ENCODE results near the gene RASA3.

Gene RASA3

DNA sequence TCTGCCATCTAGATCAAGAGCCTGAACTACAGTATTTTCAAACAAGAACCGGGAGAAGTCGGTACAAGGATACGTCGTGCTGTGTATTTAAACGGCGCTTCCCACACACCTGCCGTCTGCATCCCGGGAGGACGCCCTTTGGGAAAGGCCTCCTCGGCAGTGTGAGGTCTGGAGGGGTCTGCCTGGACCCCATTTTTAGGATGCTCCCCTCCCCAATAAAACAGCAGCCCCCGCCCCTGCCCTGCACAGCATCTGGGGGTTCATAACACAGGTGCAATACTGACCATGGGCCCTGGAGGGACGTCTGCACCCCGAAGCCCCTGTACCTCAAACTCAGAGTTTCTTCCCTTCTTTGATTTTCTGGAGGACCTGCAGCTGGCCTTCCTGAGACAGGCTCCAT, 154.4 kb downstream of the RASA3 start:
- H3K4me1 ChIP-seq (ENCODE audit: control insufficient read depth, insufficient read depth, low read length), result peaks cover 19% of the 10 kb centered on the region
- H3K9ac ChIP-seq (ENCODE audit: low read depth, low read length), result no peak overlapping the region
- H3K36me3 ChIP-seq (ENCODE audit: insufficient read depth, low read length), result peaks cover 80% of the 10 kb centered on the region
- H3K4me3 ChIP-seq (ENCODE audit: low read length), result no peak overlapping the region
- H3K27me3 ChIP-seq (ENCODE audit: control insufficient read depth, insufficient read depth, low read length), result no peaks in the 10 kb centered on the region
- no peak overlapping the region for H3K4me2 ChIP-seq (ENCODE audit: low read length)
- no peaks in the 10 kb centered on the region for H3K9me3 ChIP-seq (replicated peaks; ENCODE audit: low read length)

DNA sequence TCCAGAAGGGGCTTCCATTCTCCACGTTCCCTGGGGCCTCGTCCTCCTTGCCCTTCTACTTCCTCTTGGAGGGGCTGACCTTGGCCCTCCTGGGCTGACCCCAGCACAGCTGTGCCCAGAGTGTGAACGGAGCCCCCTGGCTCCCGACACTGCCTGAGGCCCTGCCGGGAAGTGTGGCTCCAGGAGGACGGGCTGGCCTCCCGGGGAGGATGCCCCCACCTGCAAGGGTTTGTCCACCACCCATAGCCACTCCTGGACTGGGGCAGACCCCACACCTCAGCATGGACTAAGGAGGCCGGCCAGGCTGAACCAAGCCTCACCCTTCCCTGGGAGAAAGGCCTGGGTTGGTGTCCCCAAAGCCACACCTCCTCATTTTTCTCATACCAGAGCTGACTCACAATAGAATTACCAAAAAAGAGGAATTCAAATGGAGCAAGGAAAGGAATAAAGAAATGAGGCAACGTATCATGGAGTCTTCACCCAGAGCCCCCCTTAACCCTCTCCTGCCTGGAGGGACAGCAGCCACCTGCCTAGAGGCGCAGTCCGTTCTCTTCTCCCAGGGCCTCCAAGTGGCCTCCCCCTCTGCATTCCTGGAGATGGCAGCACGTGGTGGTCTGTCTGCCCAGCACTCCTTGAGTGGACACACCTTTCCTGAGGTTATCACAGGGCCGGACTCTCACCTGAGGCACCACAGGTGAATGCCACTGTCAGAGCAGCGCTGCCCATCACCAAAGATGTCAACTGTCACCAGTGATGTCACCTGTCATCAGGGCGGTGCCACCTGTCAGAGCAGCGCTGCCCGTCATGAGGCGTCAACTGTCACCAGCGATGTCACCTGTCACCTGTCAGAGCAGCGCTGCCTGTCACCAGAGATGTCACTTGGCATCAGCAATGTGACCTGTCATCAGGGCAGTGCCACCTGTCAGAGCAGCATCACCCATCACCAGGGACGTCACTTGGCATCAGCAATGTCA, 155.4 kb downstream of the RASA3 start:
- H3K27me3 ChIP-seq (ENCODE audit: control insufficient read depth, insufficient read depth, low read length), result no peaks in the 10 kb centered on the region
- H3K4me3 ChIP-seq (ENCODE audit: low read length), result peak overlapping the region; percentile 37
- H3K4me2 ChIP-seq (ENCODE audit: low read length), result peak overlapping the region; percentile 48
- H3K9ac ChIP-seq (ENCODE audit: low read depth, low read length), result peak overlapping the region; percentile 54
- H3K36me3 ChIP-seq (ENCODE audit: insufficient read depth, low read length), result peaks cover 78% of the 10 kb centered on the region
- H3K9me3 ChIP-seq (replicated peaks; ENCODE audit: low read length), result no peaks in the 10 kb centered on the region
- H3K4me1 ChIP-seq (ENCODE audit: control insufficient read depth, insufficient read depth, low read length), result peaks cover 19% of the 10 kb centered on the region

DNA sequence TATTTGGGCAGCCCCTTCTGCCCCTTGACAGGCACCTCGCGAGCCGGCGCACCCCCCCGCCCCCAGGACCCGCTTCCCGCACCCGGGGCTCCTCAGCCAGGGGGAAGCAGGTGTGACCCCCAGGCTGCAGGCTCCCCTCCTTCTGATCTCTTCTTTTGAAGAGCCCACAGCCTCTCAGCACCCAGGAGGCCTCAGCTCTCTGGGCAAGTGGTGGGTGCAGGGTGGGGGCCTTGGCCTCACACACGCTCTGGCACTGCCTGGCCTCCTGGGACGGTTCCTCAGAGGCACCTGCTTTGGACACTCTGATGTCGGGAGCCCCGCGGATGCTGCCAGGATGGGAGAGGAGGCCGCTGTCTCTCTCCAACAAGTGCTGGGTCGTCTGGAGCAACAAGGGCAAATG, 157.0 kb downstream of the RASA3 start:
- H3K4me1 ChIP-seq (ENCODE audit: control insufficient read depth, insufficient read depth, low read length), result peaks cover 13% of the 10 kb centered on the region
- H3K9me3 ChIP-seq (replicated peaks; ENCODE audit: low read length), result no peaks in the 10 kb centered on the region
- no peak overlapping the region for H3K4me2 ChIP-seq (ENCODE audit: low read length)
- no peaks in the 10 kb centered on the region for H3K27me3 ChIP-seq (ENCODE audit: control insufficient read depth, insufficient read depth, low read length)
- H3K9ac ChIP-seq (ENCODE audit: low read depth, low read length), result no peak overlapping the region
- peaks cover 77% of the 10 kb centered on the region for H3K36me3 ChIP-seq (ENCODE audit: insufficient read depth, low read length)
- no peak overlapping the region for H3K4me3 ChIP-seq (ENCODE audit: low read length)

DNA sequence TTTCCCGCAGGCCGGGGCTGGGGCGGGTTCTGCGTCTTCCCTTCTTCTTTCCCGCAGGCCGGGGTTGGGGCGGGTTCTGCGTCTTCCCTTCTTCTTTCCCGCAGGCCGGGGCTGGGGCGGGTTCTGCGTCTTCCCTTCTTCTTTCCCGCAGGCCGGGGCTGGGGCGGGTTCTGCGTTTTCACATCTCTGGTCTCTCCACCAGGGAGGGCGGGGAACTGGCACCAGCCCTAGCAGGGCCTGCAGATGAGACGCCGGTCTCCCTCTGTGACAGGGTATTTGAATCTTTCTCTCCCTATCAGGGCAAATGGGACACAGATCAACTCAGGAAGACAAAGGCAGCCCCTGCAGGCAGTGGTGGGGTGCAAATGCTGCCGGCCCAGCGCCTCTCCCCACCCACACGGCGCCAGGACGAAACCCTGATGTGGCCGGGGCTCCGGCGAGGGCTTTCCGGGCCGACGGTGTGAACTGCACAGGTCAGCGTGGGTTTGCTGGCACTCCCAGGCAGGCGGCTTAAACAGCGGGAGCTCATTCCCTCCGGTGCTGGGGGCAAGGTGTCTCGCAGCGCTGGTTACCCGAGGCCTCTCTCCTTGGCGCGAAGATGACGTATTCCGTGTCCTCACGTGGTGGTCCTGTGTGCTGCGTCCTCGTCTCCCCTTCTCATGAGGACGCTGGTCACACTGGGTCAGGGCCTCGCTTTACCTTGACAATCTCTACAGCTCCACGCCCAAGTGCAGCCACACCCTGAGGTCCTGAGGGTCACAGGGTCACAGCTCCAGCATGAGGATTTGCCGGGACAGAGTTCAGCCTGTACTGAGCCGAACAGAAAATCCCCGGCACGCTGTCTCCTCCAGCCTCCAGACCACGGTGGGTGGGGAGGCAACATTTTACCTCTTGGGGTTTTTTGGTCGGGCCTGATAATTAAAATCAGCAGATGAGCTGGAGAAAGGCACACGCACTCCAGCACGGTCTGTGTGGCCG, 157.8 kb downstream of the RASA3 start:
- H3K4me1 ChIP-seq (ENCODE audit: control insufficient read depth, insufficient read depth, low read length), result peaks cover 13% of the 10 kb centered on the region
- no peak overlapping the region for H3K9ac ChIP-seq (ENCODE audit: low read depth, low read length)
- H3K36me3 ChIP-seq (ENCODE audit: insufficient read depth, low read length), result peaks cover 70% of the 10 kb centered on the region

DNA sequence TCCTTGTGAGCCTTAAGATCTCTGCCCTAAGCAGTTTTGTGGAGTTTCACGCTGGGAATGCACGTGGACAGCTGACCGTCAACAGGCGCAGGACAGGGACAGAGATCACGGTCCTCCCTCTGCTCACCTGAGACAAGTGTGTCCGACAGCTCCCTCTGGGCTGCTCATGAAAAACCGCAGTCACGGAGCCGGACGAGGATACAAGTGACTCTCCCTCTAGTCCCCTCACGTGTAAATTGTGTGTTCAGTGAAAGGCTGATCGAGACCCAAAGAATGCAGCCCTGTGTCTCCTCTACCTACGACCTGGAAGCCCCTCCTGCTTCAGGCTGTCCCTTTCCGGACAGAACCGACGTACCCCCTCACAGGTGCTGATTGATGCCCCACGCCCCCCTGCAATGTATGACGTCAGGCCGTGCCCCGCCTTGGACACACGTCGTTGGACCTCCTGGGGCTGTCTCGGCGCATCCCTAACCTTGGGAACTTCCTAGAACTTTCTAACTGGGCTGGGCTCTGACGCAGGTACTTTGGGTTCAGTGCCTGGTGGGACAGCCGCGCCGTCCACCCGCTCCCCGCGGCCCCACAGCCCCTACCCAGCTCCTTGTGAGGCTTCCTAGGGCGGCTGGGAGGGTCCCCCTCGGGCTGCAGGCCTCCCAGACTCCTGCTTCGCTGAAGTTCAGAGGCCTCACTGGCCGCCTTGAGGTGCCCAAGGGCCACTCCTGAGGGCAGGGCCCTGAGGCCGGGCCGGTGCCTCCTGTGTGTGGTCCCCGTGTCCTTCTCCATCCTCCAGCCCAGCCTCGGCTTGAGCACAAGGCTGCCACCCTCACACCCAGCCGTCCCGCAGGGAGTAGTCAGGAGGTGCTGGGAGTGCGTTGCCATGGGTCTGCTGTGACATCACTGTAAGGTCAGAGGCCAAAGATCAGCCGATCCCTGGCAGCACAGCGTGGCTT, 158.9 kb downstream of the RASA3 start, which contains the start of gene C13orf46:
Gene C13orf46 (minus strand): TSS at position 859 of the 947 bp plus-strand sequence. CDS start 79 bp downstream, at position 780.
- H3K4me3 ChIP-seq (ENCODE audit: low read length), result no peak within 1 kb of the TSS
- H3K9me3 ChIP-seq (replicated peaks; ENCODE audit: low read length), result no peaks in the 10 kb centered on the region
- peaks cover 13% of the 10 kb centered on the region for H3K4me1 ChIP-seq (ENCODE audit: control insufficient read depth, insufficient read depth, low read length)
- no peaks in the 10 kb centered on the region for H3K27me3 ChIP-seq (ENCODE audit: control insufficient read depth, insufficient read depth, low read length)
- H3K36me3 ChIP-seq (ENCODE audit: insufficient read depth, low read length), result peaks cover 68% of the 10 kb centered on the region
- H3K4me2 ChIP-seq (ENCODE audit: low read length), result no peak within 1 kb of the TSS
- H3K9ac ChIP-seq (ENCODE audit: low read depth, low read length), result no peak within 1 kb of the TSS

More for the DNA sequence above, 157.8 kb downstream of the RASA3 start:
- H3K4me2 ChIP-seq (ENCODE audit: low read length), result no peak overlapping the region
- no peak overlapping the region for H3K4me3 ChIP-seq (ENCODE audit: low read length)
- no peaks in the 10 kb centered on the region for H3K27me3 ChIP-seq (ENCODE audit: control insufficient read depth, insufficient read depth, low read length)
- H3K9me3 ChIP-seq (replicated peaks; ENCODE audit: low read length), result no peaks in the 10 kb centered on the region

DNA sequence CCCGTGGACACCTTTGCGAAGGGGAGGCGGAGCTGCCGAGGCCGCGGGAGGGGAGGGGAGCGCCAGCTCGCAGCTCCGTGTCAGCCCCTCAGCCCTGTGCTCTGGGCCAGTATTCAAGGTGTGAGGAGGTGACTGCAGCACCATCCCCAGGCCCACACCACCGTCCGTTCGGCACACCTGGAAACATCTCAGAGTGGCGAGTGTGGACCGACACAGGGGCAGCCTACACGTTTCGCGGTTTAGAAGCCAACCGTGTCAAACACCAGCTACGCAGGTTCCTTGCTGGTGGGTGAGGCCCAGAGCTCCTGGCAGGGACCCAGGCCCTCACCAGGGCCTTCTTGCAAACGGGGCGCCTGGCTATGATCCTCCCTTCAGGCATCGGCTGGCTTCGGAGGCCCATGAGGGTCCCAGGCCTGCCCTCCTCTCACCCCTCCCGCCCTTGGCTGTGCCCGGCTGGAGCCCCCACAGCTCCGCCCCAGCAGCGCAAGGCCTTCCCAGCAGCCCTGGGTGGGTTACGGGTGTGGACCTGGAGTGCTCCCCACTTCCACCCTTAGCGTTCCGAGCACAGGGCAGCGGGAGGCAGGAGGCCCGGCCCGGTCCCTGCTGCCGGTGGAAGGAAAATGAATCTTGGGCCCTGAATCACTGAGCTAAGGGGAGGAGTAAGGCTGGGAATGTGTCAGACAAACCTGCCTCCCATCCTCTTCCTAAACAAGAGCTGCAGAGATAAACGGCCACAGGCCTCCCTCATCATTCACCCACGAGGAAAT, 159.8 kb downstream of the RASA3 start:
- Histone ChIP-seq H3K27me3 (ENCODE audit: control insufficient read depth, insufficient read depth, low read length) (no peaks in the 10 kb centered on the region), H3K36me3 (ENCODE audit: insufficient read depth, low read length) (peaks cover 71% of the 10 kb centered on the region), H3K4me3 (ENCODE audit: low read length) (no peak overlapping the region), H3K9me3 (replicated peaks; ENCODE audit: low read length) (no peaks in the 10 kb centered on the region), H3K4me2 (ENCODE audit: low read length) (no peak overlapping the region), H3K9ac (ENCODE audit: low read depth, low read length) (no peak overlapping the region), H3K4me1 (ENCODE audit: control insufficient read depth, insufficient read depth, low read length) (peaks cover 13% of the 10 kb centered on the region)

DNA sequence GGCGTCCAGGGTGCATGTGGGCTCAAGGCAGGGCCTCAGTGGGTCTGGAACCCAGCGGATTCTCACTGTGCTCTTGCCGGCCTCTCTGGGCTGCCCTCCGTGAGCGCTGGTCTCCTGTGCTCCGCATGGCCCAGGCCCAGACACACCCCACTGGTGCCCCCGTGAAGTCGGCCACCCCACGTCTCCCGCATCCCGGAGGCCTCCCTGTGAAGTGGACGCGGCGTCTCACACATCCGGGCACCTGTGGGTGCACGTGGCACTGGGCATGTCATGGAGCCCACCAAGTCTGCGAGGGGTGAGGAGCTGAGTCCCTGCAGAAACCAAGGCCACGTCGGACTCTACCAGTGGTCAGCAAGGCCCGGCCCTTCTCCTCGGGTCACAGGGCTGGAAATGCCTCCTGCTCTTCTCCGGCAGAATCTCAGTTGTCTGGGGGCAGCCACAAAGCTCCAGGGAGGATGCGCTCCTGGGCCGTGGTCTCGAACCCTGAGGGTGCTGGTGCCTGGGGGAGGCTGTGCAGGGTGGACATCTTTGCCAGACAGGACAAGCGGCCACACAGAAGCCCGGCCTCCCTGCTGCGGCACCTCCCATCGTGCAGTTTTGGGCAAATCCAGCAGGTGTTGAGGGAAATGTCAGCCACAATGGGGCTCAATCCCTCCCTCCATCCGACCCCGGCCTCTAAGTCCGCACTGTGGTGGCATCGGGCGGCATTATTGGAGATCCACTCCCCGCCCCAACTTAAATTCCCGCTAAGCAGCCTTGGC, 160.8 kb downstream of the RASA3 start:
- H3K9me3 ChIP-seq (replicated peaks; ENCODE audit: low read length), result no peaks in the 10 kb centered on the region
- H3K9ac ChIP-seq (ENCODE audit: low read depth, low read length), result no peak overlapping the region
- H3K36me3 ChIP-seq (ENCODE audit: insufficient read depth, low read length), result peaks cover 73% of the 10 kb centered on the region
- no peak overlapping the region for H3K4me3 ChIP-seq (ENCODE audit: low read length)
- H3K4me1 ChIP-seq (ENCODE audit: control insufficient read depth, insufficient read depth, low read length), result peaks cover 3% of the 10 kb centered on the region
- no peak overlapping the region for H3K4me2 ChIP-seq (ENCODE audit: low read length)
- no peaks in the 10 kb centered on the region for H3K27me3 ChIP-seq (ENCODE audit: control insufficient read depth, insufficient read depth, low read length)

DNA sequence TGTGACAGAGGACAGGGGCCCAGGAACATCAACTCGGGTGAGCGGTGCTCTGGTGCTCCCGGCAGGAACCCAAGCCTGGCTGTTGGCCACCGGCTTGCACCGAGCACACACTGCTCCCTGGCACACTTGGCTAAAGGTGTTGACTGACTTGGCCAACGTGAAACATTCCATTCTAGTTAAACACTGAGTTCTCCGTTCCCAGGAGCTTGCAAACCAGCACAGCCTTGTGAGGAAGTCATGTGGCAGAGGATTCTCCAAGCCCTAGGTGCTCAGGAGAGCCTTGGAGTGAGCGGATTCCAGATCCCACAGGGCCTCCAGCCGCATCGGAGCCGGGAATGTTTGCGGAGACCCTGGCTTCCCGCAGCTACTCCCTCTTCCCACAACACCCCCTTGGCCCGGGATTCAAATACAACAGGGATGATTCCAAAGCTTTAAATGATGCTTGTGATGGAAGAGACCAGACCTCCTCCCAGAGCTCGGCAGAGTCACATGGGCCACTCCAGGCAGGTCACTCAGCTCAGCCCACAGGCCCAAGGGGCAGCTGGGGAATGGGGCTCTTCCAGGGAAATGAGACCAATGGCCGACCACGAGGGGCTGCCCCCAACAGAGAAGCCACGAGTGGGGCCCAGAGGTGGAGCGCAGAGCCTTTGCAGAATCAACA, 161.5 kb downstream of the RASA3 start:
- H3K27me3 ChIP-seq (ENCODE audit: control insufficient read depth, insufficient read depth, low read length), result no peaks in the 10 kb centered on the region
- H3K4me1 ChIP-seq (ENCODE audit: control insufficient read depth, insufficient read depth, low read length), result no peaks in the 10 kb centered on the region
- no peak overlapping the region for H3K9ac ChIP-seq (ENCODE audit: low read depth, low read length)
- no peak overlapping the region for H3K4me3 ChIP-seq (ENCODE audit: low read length)
- peaks cover 80% of the 10 kb centered on the region for H3K36me3 ChIP-seq (ENCODE audit: insufficient read depth, low read length)
- no peak overlapping the region for H3K4me2 ChIP-seq (ENCODE audit: low read length)
- H3K9me3 ChIP-seq (replicated peaks; ENCODE audit: low read length), result no peaks in the 10 kb centered on the region

DNA sequence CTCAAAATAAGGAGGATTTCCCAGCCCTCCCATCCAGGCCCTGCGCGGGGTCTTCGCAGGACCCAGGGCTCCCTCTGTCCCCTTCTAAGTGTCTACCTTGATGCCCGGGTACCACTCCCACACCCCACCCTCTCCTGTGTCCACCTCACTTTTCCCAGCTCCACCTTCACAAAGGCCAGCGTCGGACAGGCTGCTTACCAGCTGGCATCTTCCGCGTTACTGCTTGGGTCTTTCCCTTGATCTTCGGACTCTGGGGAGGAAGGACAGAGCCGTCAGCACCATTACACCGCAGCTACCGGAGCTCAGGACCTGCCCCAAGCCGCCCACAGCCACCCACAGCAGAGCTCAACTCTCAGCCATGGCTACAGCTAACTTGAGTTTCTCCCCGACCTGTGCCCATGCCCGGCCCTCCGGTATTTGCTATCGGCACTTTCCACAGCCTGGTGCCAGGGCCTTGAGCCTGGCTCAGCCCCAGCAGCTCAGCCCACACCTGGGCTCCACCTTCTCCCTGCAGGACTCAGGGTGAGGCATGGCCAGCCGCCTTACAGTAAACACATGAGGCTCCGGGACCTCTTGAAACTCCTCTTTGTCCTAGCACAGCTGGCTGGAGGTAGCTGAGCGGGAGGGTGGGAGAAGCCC, 162.3 kb downstream of the RASA3 start:
- Histone ChIP-seq H3K9ac (ENCODE audit: low read depth, low read length) (no peak overlapping the region), H3K4me1 (ENCODE audit: control insufficient read depth, insufficient read depth, low read length) (no peaks in the 10 kb centered on the region), H3K27me3 (ENCODE audit: control insufficient read depth, insufficient read depth, low read length) (no peaks in the 10 kb centered on the region), H3K4me3 (ENCODE audit: low read length) (no peak overlapping the region), H3K36me3 (ENCODE audit: insufficient read depth, low read length) (peaks cover 79% of the 10 kb centered on the region), H3K4me2 (ENCODE audit: low read length) (no peak overlapping the region), H3K9me3 (replicated peaks; ENCODE audit: low read length) (no peaks in the 10 kb centered on the region)

Measured in skeletal muscle satellite cell (primary cell).